ENCODE data around the gene ADGRD1. TPM values are rescaled to one million over a fixed set of nuclear protein-coding genes. Genes with fewer than 3 reads are reported as not detected.

The ADGRD1 gene
- total RNA-seq, 1 donor from 2014 or later: 1.7 TPM

DNA sequence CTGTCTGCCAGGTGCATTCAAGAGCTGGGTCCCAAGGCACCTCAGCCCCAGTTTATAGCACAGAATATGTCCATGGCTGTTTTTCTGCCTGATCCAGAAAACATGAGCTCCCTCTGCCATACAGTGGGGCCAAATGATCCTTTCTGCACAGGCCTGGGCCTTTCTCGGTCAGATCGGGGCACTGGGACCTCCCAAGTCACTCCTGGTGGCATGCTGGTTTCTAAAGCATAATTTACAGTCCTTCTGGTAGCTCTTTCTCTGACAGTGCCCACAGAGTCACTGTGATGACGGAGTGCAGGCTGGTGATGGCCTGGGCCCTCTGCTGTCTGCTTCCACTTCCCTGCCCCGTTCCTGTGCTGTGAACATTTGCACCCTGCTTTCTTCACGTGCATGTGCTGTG lies 99.2 kb downstream of the ADGRD1 start:
- H3K9me3 Mint-ChIP-seq (ENCODE audit: unreplicated experiment): no peaks in the 10 kb centered on the region

DNA sequence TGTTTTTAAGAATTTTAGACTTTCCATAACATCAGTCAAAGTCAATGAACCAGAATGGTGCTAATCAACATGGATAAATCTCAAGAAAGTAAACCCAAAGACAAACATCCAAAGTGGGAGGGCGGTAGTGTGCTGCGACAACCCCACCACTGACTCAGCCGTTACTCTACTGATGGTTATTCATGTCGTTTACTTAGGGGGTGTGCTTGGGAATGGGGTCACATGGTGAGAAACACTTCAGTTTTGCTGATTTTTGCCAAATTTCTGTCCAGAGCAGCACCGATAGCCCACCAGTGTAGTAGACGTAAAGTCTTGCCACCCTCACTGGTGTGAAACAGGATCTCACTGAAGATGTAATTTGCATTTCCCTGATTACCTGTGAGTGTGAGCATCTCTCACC lies 99.9 kb downstream of the ADGRD1 start:
- no peak for DNase-seq (ENCODE audit: low spot score)
- TF ChIP-seq, protein P1, sequence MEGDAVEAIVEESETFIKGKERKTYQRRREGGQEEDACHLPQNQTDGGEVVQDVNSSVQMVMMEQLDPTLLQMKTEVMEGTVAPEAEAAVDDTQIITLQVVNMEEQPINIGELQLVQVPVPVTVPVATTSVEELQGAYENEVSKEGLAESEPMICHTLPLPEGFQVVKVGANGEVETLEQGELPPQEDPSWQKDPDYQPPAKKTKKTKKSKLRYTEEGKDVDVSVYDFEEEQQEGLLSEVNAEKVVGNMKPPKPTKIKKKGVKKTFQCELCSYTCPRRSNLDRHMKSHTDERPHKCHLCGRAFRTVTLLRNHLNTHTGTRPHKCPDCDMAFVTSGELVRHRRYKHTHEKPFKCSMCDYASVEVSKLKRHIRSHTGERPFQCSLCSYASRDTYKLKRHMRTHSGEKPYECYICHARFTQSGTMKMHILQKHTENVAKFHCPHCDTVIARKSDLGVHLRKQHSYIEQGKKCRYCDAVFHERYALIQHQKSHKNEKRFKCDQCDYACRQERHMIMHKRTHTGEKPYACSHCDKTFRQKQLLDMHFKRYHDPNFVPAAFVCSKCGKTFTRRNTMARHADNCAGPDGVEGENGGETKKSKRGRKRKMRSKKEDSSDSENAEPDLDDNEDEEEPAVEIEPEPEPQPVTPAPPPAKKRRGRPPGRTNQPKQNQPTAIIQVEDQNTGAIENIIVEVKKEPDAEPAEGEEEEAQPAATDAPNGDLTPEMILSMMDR (IDR thresholded peaks at IDR 0.05; ENCODE audit: unreplicated experiment): no peak
- Mint-ChIP-seq H3K27me3 (ENCODE audit: unreplicated experiment) (peaks cover 9% of the 10 kb centered on the region), H3K27ac (ENCODE audit: unreplicated experiment) (no peak overlapping the region), H3K9me3 (ENCODE audit: unreplicated experiment) (no peaks in the 10 kb centered on the region), H3K36me3 (ENCODE audit: low read depth, unreplicated experiment) (peaks cover 5% of the 10 kb centered on the region), H3K4me3 (ENCODE audit: unreplicated experiment) (no peak overlapping the region), H3K4me1 (ENCODE audit: unreplicated experiment) (peaks cover 6% of the 10 kb centered on the region)

More for the DNA sequence above, 99.2 kb downstream of the ADGRD1 start:
- peaks cover 10% of the 10 kb centered on the region for H3K4me1 Mint-ChIP-seq (ENCODE audit: unreplicated experiment)
- no peak for DNase-seq (ENCODE audit: low spot score)
- TF ChIP-seq, protein P1 (IDR thresholded peaks at IDR 0.05; ENCODE audit: unreplicated experiment): no peak
- H3K27ac Mint-ChIP-seq (ENCODE audit: unreplicated experiment): no peak overlapping the region
- H3K36me3 Mint-ChIP-seq (ENCODE audit: low read depth, unreplicated experiment): peaks cover 5% of the 10 kb centered on the region
- peaks cover 9% of the 10 kb centered on the region for H3K27me3 Mint-ChIP-seq (ENCODE audit: unreplicated experiment)
- H3K4me3 Mint-ChIP-seq (ENCODE audit: unreplicated experiment): no peak overlapping the region

- H3K27ac Mint-ChIP-seq (ENCODE audit: unreplicated experiment): no peak overlapping the region
- no peak overlapping the region for H3K4me3 Mint-ChIP-seq (ENCODE audit: unreplicated experiment)
- TF ChIP-seq, protein P1 (IDR thresholded peaks at IDR 0.05; ENCODE audit: unreplicated experiment): no peak
- H3K9me3 Mint-ChIP-seq (ENCODE audit: unreplicated experiment): no peaks in the 10 kb centered on the region
- H3K27me3 Mint-ChIP-seq (ENCODE audit: unreplicated experiment): peaks cover 5% of the 10 kb centered on the region
- H3K36me3 Mint-ChIP-seq (ENCODE audit: low read depth, unreplicated experiment): peaks cover 1% of the 10 kb centered on the region
- no peak for DNase-seq (ENCODE audit: low spot score)
- H3K4me1 Mint-ChIP-seq (ENCODE audit: unreplicated experiment): no peaks in the 10 kb centered on the region
Observed at GRCh38 chr12:131054345-131055092, 100.8 kb downstream of the ADGRD1 start.

- Mint-ChIP-seq H3K4me1 (ENCODE audit: unreplicated experiment) (no peaks in the 10 kb centered on the region), H3K36me3 (ENCODE audit: low read depth, unreplicated experiment) (no peaks in the 10 kb centered on the region), H3K27me3 (ENCODE audit: unreplicated experiment) (peaks cover 4% of the 10 kb centered on the region), H3K9me3 (ENCODE audit: unreplicated experiment) (no peaks in the 10 kb centered on the region), H3K4me3 (ENCODE audit: unreplicated experiment) (no peak overlapping the region), H3K27ac (ENCODE audit: unreplicated experiment) (no peak overlapping the region)
- TF ChIP-seq, protein P1 (IDR thresholded peaks at IDR 0.05; ENCODE audit: unreplicated experiment): no peak
- DNase-seq (ENCODE audit: low spot score): no peak
Observed at GRCh38 chr12:131055093-131055465, 101.4 kb downstream of the ADGRD1 start.

- H3K4me3 Mint-ChIP-seq (ENCODE audit: unreplicated experiment): no peak overlapping the region
- no peak overlapping the region for H3K27ac Mint-ChIP-seq (ENCODE audit: unreplicated experiment)
- TF ChIP-seq, protein P1 (IDR thresholded peaks at IDR 0.05; ENCODE audit: unreplicated experiment): no peak
- H3K9me3 Mint-ChIP-seq (ENCODE audit: unreplicated experiment): no peaks in the 10 kb centered on the region
- no peak for DNase-seq (ENCODE audit: low spot score)
- no peaks in the 10 kb centered on the region for H3K4me1 Mint-ChIP-seq (ENCODE audit: unreplicated experiment)
- no peaks in the 10 kb centered on the region for H3K36me3 Mint-ChIP-seq (ENCODE audit: low read depth, unreplicated experiment)
- H3K27me3 Mint-ChIP-seq (ENCODE audit: unreplicated experiment): peaks cover 4% of the 10 kb centered on the region
Observed at GRCh38 chr12:131055596-131056233, 102.0 kb downstream of the ADGRD1 start.

All from endothelial cell (in vitro differentiated cells).